ENCODE measurements around the gene MYZAP.

MYZAP gene

GRCh38 chr15:57596978-57597377 lies 5.3 kb downstream of the MYZAP start:
- Histone ChIP-seq H3K4me2 (ENCODE audit: insufficient read depth, low read length) (no peak overlapping the region), H3K4me3 (ENCODE audit: low read depth in 1 of 2, low read length in 2 of 2) (no peak overlapping the region), H3K9me3 (ENCODE audit: insufficient read depth, low read length, severe bottlenecking) (no peaks in the 10 kb centered on the region), H3K27ac (ENCODE audit: low read length) (no peak overlapping the region), H4K20me1 (ENCODE audit: insufficient read depth, low read length) (no peaks in the 10 kb centered on the region), H3K9ac (ENCODE audit: low read depth, low read length) (no peak overlapping the region), H3K36me3 (ENCODE audit: insufficient read depth, low read length) (no peaks in the 10 kb centered on the region), H3K4me1 (ENCODE audit: insufficient read depth, low read length) (no peaks in the 10 kb centered on the region), H3K27me3 (ENCODE audit: insufficient read depth, low read length, poor library complexity) (peaks cover 3% of the 10 kb centered on the region), H3K79me2 (ENCODE audit: insufficient read depth, low read length) (no peaks in the 10 kb centered on the region), H2AFZ (ENCODE audit: low read depth, low read length) (no peak overlapping the region)
- ATAC-seq (ENCODE audit: insufficient read depth, low read depth) (no peak), DNase-seq (no peak)
- TF ChIP-seq EZH2 (IDR thresholded peaks at IDR 0.05; ENCODE audit: borderline replicate concordance, low read depth, low read length, severe bottlenecking) (no peak), CTCF (IDR thresholded peaks at IDR 0.05; ENCODE audit: borderline replicate concordance, extremely low read depth, low read length, poor library complexity, severe bottlenecking) (no peak)

- Histone ChIP-seq H3K36me3 (ENCODE audit: insufficient read depth, low read length) (no peaks in the 10 kb centered on the region), H3K79me2 (ENCODE audit: insufficient read depth, low read length) (no peaks in the 10 kb centered on the region), H2AFZ (ENCODE audit: low read depth, low read length) (no peak overlapping the region), H3K4me2 (ENCODE audit: insufficient read depth, low read length) (no peak overlapping the region), H3K9ac (ENCODE audit: low read depth, low read length) (no peak overlapping the region), H3K4me1 (ENCODE audit: insufficient read depth, low read length) (no peaks in the 10 kb centered on the region), H3K4me3 (ENCODE audit: low read depth in 1 of 2, low read length in 2 of 2) (no peak overlapping the region), H3K9me3 (ENCODE audit: insufficient read depth, low read length, severe bottlenecking) (no peaks in the 10 kb centered on the region), H4K20me1 (ENCODE audit: insufficient read depth, low read length) (no peaks in the 10 kb centered on the region), H3K27me3 (ENCODE audit: insufficient read depth, low read length, poor library complexity) (peaks cover 3% of the 10 kb centered on the region), H3K27ac (ENCODE audit: low read length) (no peak overlapping the region)
- DNase-seq (no peak), ATAC-seq (ENCODE audit: insufficient read depth, low read depth) (no peak)
- TF ChIP-seq CTCF (IDR thresholded peaks at IDR 0.05; ENCODE audit: borderline replicate concordance, extremely low read depth, low read length, poor library complexity, severe bottlenecking) (no peak), EZH2 (IDR thresholded peaks at IDR 0.05; ENCODE audit: borderline replicate concordance, low read depth, low read length, severe bottlenecking) (no peak)
Measured at GRCh38 chr15:57597431-57597830, 5.7 kb downstream of the MYZAP start.

- ATAC-seq (ENCODE audit: insufficient read depth, low read depth): no peak
- Histone ChIP-seq H2AFZ (ENCODE audit: low read depth, low read length) (no peak overlapping the region), H3K79me2 (ENCODE audit: insufficient read depth, low read length) (no peaks in the 10 kb centered on the region), H4K20me1 (ENCODE audit: insufficient read depth, low read length) (no peaks in the 10 kb centered on the region), H3K27me3 (ENCODE audit: insufficient read depth, low read length, poor library complexity) (peaks cover 3% of the 10 kb centered on the region), H3K4me2 (ENCODE audit: insufficient read depth, low read length) (no peak overlapping the region), H3K9me3 (ENCODE audit: insufficient read depth, low read length, severe bottlenecking) (no peaks in the 10 kb centered on the region), H3K27ac (ENCODE audit: low read length) (no peak overlapping the region), H3K36me3 (ENCODE audit: insufficient read depth, low read length) (no peaks in the 10 kb centered on the region), H3K4me1 (ENCODE audit: insufficient read depth, low read length) (no peaks in the 10 kb centered on the region), H3K9ac (ENCODE audit: low read depth, low read length) (no peak overlapping the region), H3K4me3 (ENCODE audit: low read depth in 1 of 2, low read length in 2 of 2) (no peak overlapping the region)
- no peak for DNase-seq
- TF ChIP-seq CTCF (IDR thresholded peaks at IDR 0.05; ENCODE audit: borderline replicate concordance, extremely low read depth, low read length, poor library complexity, severe bottlenecking): no peak
- TF ChIP-seq EZH2 (IDR thresholded peaks at IDR 0.05; ENCODE audit: borderline replicate concordance, low read depth, low read length, severe bottlenecking): no peak
Measured at GRCh38 chr15:57598346-57598745, 6.6 kb downstream of the MYZAP start.

GRCh38 chr15:57599296-57599810 lies 7.6 kb downstream of the MYZAP start:
- H3K4me1 ChIP-seq (ENCODE audit: insufficient read depth, low read length): no peaks in the 10 kb centered on the region
- H3K79me2 ChIP-seq (ENCODE audit: insufficient read depth, low read length): no peaks in the 10 kb centered on the region
- H3K4me3 ChIP-seq (ENCODE audit: low read depth in 1 of 2, low read length in 2 of 2): no peak overlapping the region
- H3K27me3 ChIP-seq (ENCODE audit: insufficient read depth, low read length, poor library complexity): peaks cover 3% of the 10 kb centered on the region
- no peak overlapping the region for H3K4me2 ChIP-seq (ENCODE audit: insufficient read depth, low read length)
- H2AFZ ChIP-seq (ENCODE audit: low read depth, low read length): no peak overlapping the region
- no peak overlapping the region for H3K27ac ChIP-seq (ENCODE audit: low read length)
- H3K9me3 ChIP-seq (ENCODE audit: insufficient read depth, low read length, severe bottlenecking): no peaks in the 10 kb centered on the region
- no peak for ATAC-seq (ENCODE audit: insufficient read depth, low read depth)
- TF ChIP-seq EZH2 (IDR thresholded peaks at IDR 0.05; ENCODE audit: borderline replicate concordance, low read depth, low read length, severe bottlenecking) (no peak), CTCF (IDR thresholded peaks at IDR 0.05; ENCODE audit: borderline replicate concordance, extremely low read depth, low read length, poor library complexity, severe bottlenecking) (no peak)
- DNase-seq: no peak
- no peaks in the 10 kb centered on the region for H4K20me1 ChIP-seq (ENCODE audit: insufficient read depth, low read length)
- H3K9ac ChIP-seq (ENCODE audit: low read depth, low read length): no peak overlapping the region
- no peaks in the 10 kb centered on the region for H3K36me3 ChIP-seq (ENCODE audit: insufficient read depth, low read length)
